GM18867 (cell line): Measurements from ENCODE around the gene KIF26B.
A peak's percentile ranks its signal among the peaks of the same experiment; 100 is the strongest.

Experiments used
- ATAC-seq: cut with Tn5 transposase; IDR thresholded peaks from one replicate; pipeline ENCODE4 v1.9.1; 2021; ENCODE audit warnings: mild to moderate bottlenecking, moderate library complexity; ENCODE audit not compliant: unreplicated experiment

KIF26B gene

GRCh38 chr1:245131026-245131393, 23.8 kb upstream of the KIF26B start:
- no peak for ATAC-seq

GRCh38 chr1:245132771-245133170, 22.0 kb upstream of the KIF26B start:
- ATAC-seq = no peak

- ATAC-seq = no peak
Measured at GRCh38 chr1:245133995-245134715, 20.6 kb upstream of the KIF26B start.

- ATAC-seq = no peak
Measured at GRCh38 chr1:245142171-245142798, 12.5 kb upstream of the KIF26B start.

GRCh38 chr1:245142976-245143375, 11.8 kb upstream of the KIF26B start:
- no peak for ATAC-seq

GRCh38 chr1:245143849-245144248, 10.9 kb upstream of the KIF26B start:
- no peak for ATAC-seq

GRCh38 chr1:245148069-245148468, 6.7 kb upstream of the KIF26B start:
- ATAC-seq = no peak

- no peak for ATAC-seq
Measured at GRCh38 chr1:245148861-245149260, 5.9 kb upstream of the KIF26B start.

- ATAC-seq = peak; percentile 41
Measured at GRCh38 chr1:245153081-245153551, 1.7 kb upstream of the KIF26B start.

- no peak for ATAC-seq
Measured at GRCh38 chr1:245153552-245154428, 995 bp upstream of the KIF26B start.

GRCh38 chr1:245155272-245156040, 671 bp downstream of the KIF26B start:
- ATAC-seq = no peak

GRCh38 chr1:245156041-245156735, 1.4 kb downstream of the KIF26B start:
- ATAC-seq = peak; percentile 94

- no peak for ATAC-seq
Measured at GRCh38 chr1:245156736-245157505, 2.1 kb downstream of the KIF26B start.

- ATAC-seq = no peak
Measured at GRCh38 chr1:245158913-245159312, 4.1 kb downstream of the KIF26B start.

GRCh38 chr1:245160288-245160687, 5.5 kb downstream of the KIF26B start:
- ATAC-seq = no peak

- ATAC-seq = no peak
Measured at GRCh38 chr1:245160741-245161400, 6.1 kb downstream of the KIF26B start.

- no peak for ATAC-seq
Measured at GRCh38 chr1:245161866-245162265, 7.1 kb downstream of the KIF26B start.

- ATAC-seq = no peak
Measured at GRCh38 chr1:245166471-245166885, 11.7 kb downstream of the KIF26B start.

GRCh38 chr1:245168086-245168485, 13.3 kb downstream of the KIF26B start:
- ATAC-seq = no peak
